Measurements from ENCODE around the gene CLEC9A.

Gene CLEC9A

GRCh38 chr12:10113075-10113474, 82.6 kb downstream of the CLEC9A start:
- DNase-seq = no peak

GRCh38 chr12:10113920-10114319, 83.4 kb downstream of the CLEC9A start:
- no peak for DNase-seq

GRCh38 chr12:10115311-10115710, 84.8 kb downstream of the CLEC9A start:
- DNase-seq = no peak
